ENCODE data around the gene FBRSL1.

FBRSL1 gene

DNA sequence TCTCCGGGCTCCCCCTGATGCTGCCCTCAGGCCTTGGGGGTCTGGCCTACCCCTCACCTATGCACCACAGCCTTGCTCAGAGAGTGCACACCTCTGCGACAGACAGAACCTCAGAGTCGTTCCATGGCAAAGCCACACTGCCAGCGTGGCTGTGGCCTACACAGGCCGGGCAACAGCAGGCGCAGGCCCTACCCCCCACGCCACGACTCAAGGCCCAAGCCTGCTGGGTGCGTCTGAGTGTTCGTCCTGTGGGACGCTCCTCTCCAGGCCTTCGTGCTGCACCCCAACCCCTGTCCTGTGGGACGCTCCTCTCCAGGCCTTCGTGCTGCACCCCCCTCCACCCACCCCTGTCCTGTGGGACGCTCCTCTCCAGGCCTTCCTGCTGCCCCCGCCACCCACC, 66.3 kb downstream of the FBRSL1 start:
- Histone ChIP-seq H3K27ac (no peak overlapping the region), H2AFZ (ENCODE audit: low read depth) (no peak overlapping the region), H3K4me3 (IDR thresholded peaks at IDR 0.05; ENCODE audit: insufficient read depth, low read depth, low read length) (no peak overlapping the region), H3K27me3 (ENCODE audit: insufficient read depth, low read depth) (no peaks in the 10 kb centered on the region), H3K79me2 (ENCODE audit: insufficient read depth, low read depth) (no peaks in the 10 kb centered on the region), H3K4me2 (no peak overlapping the region), H3K9ac (no peak overlapping the region), H3K36me3 (ENCODE audit: insufficient read depth) (no peaks in the 10 kb centered on the region), H4K20me1 (ENCODE audit: insufficient read depth) (no peaks in the 10 kb centered on the region), H3K4me1 (ENCODE audit: low read depth, poor library complexity, severe bottlenecking) (no peaks in the 10 kb centered on the region)
- TF ChIP-seq, protein P1, sequence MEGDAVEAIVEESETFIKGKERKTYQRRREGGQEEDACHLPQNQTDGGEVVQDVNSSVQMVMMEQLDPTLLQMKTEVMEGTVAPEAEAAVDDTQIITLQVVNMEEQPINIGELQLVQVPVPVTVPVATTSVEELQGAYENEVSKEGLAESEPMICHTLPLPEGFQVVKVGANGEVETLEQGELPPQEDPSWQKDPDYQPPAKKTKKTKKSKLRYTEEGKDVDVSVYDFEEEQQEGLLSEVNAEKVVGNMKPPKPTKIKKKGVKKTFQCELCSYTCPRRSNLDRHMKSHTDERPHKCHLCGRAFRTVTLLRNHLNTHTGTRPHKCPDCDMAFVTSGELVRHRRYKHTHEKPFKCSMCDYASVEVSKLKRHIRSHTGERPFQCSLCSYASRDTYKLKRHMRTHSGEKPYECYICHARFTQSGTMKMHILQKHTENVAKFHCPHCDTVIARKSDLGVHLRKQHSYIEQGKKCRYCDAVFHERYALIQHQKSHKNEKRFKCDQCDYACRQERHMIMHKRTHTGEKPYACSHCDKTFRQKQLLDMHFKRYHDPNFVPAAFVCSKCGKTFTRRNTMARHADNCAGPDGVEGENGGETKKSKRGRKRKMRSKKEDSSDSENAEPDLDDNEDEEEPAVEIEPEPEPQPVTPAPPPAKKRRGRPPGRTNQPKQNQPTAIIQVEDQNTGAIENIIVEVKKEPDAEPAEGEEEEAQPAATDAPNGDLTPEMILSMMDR (conservative IDR thresholded peaks at IDR 0.05; ENCODE audit: low read depth, low read length), result no peak

DNA sequence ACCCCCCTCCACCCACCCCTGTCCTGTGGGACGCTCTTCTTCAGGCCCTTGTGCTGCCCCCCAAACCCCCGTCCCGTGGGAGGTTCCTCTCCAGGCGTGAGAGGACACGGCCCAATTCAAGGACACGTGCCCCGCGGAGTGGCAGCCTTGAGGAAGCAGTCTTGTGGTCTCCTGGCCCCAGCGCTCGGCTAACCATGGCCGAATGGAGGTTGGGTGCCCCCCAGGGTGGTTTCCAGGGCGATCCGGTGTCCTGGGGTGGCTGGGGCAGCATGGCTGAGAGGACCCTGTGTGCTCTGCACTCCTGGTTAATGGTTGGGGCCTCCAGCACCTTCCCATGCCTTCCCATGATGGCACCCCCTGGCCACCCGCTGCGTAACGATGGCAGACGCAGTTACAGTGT, 66.8 kb downstream of the FBRSL1 start:
- Histone ChIP-seq H3K4me1 (ENCODE audit: low read depth, poor library complexity, severe bottlenecking) (no peaks in the 10 kb centered on the region), H3K27ac (no peak overlapping the region), H3K9ac (no peak overlapping the region), H3K4me3 (IDR thresholded peaks at IDR 0.05; ENCODE audit: insufficient read depth, low read depth, low read length) (no peak overlapping the region), H3K36me3 (ENCODE audit: insufficient read depth) (no peaks in the 10 kb centered on the region), H3K79me2 (ENCODE audit: insufficient read depth, low read depth) (no peaks in the 10 kb centered on the region), H3K27me3 (ENCODE audit: insufficient read depth, low read depth) (no peaks in the 10 kb centered on the region), H3K4me2 (no peak overlapping the region), H4K20me1 (ENCODE audit: insufficient read depth) (no peaks in the 10 kb centered on the region), H2AFZ (ENCODE audit: low read depth) (no peak overlapping the region)
- TF ChIP-seq, protein P1 (conservative IDR thresholded peaks at IDR 0.05; ENCODE audit: low read depth, low read length), result no peak

DNA sequence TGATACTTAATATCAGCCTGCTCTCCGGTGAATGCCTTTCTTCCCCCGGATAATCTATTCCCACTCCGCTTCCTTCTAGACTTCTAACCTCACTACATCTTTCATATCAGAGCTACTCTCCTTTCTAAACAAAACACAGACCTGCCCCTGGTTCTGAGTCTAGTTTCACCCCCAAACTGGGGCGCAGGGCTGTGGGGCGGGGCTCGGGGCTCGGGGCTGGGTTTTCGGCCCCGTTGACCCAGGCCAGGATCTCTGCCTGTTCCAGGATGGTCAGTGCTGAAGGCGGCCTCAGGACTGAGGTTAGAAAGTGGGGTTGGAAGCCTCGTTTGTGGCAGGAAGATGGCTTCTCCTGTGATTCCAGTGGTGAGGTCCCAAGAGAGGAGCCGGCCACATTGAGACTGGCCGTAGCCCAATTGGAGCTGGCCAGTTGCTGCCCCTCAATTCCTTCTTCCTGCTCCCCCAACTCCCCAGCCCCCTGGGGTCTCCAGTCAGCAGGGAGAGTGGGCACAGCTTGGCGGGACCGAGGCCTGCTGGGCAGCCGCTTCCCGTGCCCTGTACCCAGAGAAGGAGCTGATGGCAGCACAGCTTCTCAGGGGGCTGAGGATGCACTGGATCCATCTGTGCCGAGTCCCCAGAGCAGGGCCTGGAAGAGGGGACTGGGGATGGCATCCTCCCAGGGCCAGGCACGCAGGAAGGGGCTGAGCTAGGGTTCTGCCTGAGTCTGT, 67.5 kb downstream of the FBRSL1 start:
- no peak overlapping the region for H3K4me2 ChIP-seq
- no peak overlapping the region for H2AFZ ChIP-seq (ENCODE audit: low read depth)
- no peaks in the 10 kb centered on the region for H3K36me3 ChIP-seq (ENCODE audit: insufficient read depth)
- no peak overlapping the region for H3K9ac ChIP-seq
- TF ChIP-seq, protein P1 (conservative IDR thresholded peaks at IDR 0.05; ENCODE audit: low read depth, low read length), result no peak
- no peak overlapping the region for H3K4me3 ChIP-seq (IDR thresholded peaks at IDR 0.05; ENCODE audit: insufficient read depth, low read depth, low read length)
- H4K20me1 ChIP-seq (ENCODE audit: insufficient read depth), result no peaks in the 10 kb centered on the region
- no peaks in the 10 kb centered on the region for H3K27me3 ChIP-seq (ENCODE audit: insufficient read depth, low read depth)
- no peaks in the 10 kb centered on the region for H3K79me2 ChIP-seq (ENCODE audit: insufficient read depth, low read depth)
- H3K4me1 ChIP-seq (ENCODE audit: low read depth, poor library complexity, severe bottlenecking), result no peaks in the 10 kb centered on the region
- no peak overlapping the region for H3K27ac ChIP-seq

DNA sequence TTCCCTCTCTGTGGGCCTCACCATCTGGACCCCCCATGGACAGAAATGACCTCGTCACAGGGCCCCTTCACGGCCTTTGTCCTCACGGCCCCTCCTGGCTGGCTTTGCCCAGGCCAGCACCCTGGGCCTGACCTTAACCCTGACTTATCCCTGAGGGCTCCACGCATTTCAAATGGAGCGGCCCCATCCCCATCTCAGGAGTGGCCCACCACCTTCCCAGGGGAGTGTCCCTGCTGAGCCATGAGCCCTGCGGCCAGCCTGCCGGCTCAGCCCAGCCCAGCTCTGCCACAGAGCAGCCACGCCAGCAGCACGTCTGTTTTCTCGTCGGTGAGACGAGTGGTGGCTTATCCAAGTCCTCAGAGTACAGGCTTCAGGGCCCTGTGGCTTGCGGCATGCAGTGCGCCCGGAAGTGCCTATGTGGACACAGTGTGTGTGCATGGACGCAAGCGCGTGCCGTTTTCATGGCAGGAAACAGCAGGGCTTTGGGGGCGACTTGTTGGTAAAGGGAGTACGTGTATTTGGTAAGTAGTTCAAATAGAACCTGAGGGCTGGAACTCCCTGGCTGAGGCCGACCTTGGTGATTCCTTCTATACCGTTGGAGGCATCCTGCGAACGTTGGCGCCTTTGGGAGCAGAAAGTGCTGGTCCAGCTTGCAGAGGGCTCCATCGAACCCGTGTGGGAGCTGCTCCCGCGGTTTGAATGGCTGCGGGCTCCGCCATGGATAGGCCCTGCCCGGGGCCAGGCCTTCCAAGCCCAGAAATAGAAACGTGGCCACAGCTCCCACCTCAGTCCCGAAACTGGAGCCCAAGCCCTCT, 68.3 kb downstream of the FBRSL1 start:
- Histone ChIP-seq H3K27ac (no peak overlapping the region), H3K36me3 (ENCODE audit: insufficient read depth) (no peaks in the 10 kb centered on the region), H4K20me1 (ENCODE audit: insufficient read depth) (no peaks in the 10 kb centered on the region), H3K4me1 (ENCODE audit: low read depth, poor library complexity, severe bottlenecking) (no peaks in the 10 kb centered on the region), H3K4me3 (IDR thresholded peaks at IDR 0.05; ENCODE audit: insufficient read depth, low read depth, low read length) (no peak overlapping the region), H3K79me2 (ENCODE audit: insufficient read depth, low read depth) (no peaks in the 10 kb centered on the region), H3K4me2 (no peak overlapping the region), H3K9ac (no peak overlapping the region), H3K27me3 (ENCODE audit: insufficient read depth, low read depth) (no peaks in the 10 kb centered on the region), H2AFZ (ENCODE audit: low read depth) (no peak overlapping the region)
- TF ChIP-seq, protein P1 (conservative IDR thresholded peaks at IDR 0.05; ENCODE audit: low read depth, low read length), result no peak

Data from KMS-11 (cell line).